Measurements from ENCODE around the gene KBTBD3. TPM values are rescaled to one million over a fixed set of nuclear protein-coding genes. Genes with fewer than 3 reads are reported as not detected.

KBTBD3 gene
- total RNA-seq, 2 experiments from 2014 or later = 7.0 to 7.7 TPM

- peaks cover 57% of the 10 kb centered on the region for H3K4me1 Mint-ChIP-seq (ENCODE audit: low read depth)
- intact Hi-C loops (cut with micrococcal nuclease) = no loop called here
- POLR2A ChIA-PET = interaction anchor here (0.8 kb wide), 1 partner anchor 10 kb away, joined by 4 read pairs; the partner anchor contains the start of genes AASDHPPT and KBTBD3
Measured at GRCh38 chr11:106086850-106087249, 9.7 kb upstream of the KBTBD3 start.

GRCh38 chr11:106086135-106086534, 9.0 kb upstream of the KBTBD3 start:
- ChIA-PET POLR2A (interaction anchor here (2.0 kb wide), 1 partner anchor 10 kb away, joined by 5 read pairs; the partner anchor contains the start of genes AASDHPPT and KBTBD3), CTCF (interaction anchor here (1.0 to 1.8 kb wide), 4 partner anchors 13 to 234 kb away, joined by 3 to 9 read pairs (median 3); no protein-coding TSS in a partner anchor)
- Mint-ChIP-seq H3K36me3 (peaks cover 13% of the 10 kb centered on the region), H3K27ac (no peak overlapping the region), H3K4me1 (ENCODE audit: low read depth) (peaks cover 55% of the 10 kb centered on the region), H3K4me3 (no peak overlapping the region), H3K9me3 (no peaks in the 10 kb centered on the region), H3K27me3 (no peaks in the 10 kb centered on the region)
- no peak for DNase-seq
- intact Hi-C loops (cut with micrococcal nuclease) = no loop called here

More at GRCh38 chr11:106086850-106087249, 9.7 kb upstream of the KBTBD3 start:
- CTCF ChIA-PET = interaction anchor here (0.6 to 1.8 kb wide), 8 partner anchors 8 to 430 kb away, joined by 3 to 9 read pairs (median 3); partner anchors contain the start of genes AASDHPPT and KBTBD3
- DNase-seq = no peak
- Mint-ChIP-seq H3K27ac (no peak overlapping the region), H3K36me3 (peaks cover 18% of the 10 kb centered on the region), H3K27me3 (no peaks in the 10 kb centered on the region), H3K4me3 (no peak overlapping the region), H3K9me3 (no peaks in the 10 kb centered on the region)

- H3K36me3 Mint-ChIP-seq = peaks cover 22% of the 10 kb centered on the region
- H3K4me3 Mint-ChIP-seq = no peak overlapping the region
- ChIA-PET POLR2A (no interaction called here), CTCF (no interaction called here)
- peaks cover 59% of the 10 kb centered on the region for H3K4me1 Mint-ChIP-seq (ENCODE audit: low read depth)
- no peak for DNase-seq
- H3K27me3 Mint-ChIP-seq = no peaks in the 10 kb centered on the region
- intact Hi-C loops (cut with micrococcal nuclease) = no loop called here
- no peaks in the 10 kb centered on the region for H3K9me3 Mint-ChIP-seq
- no peak overlapping the region for H3K27ac Mint-ChIP-seq
Measured at GRCh38 chr11:106082096-106082495, 4.9 kb upstream of the KBTBD3 start.

- intact Hi-C loops (cut with micrococcal nuclease) = loop anchor here (1.0 to 5.0 kb wide), 6 partner anchors 13 to 1487 kb away; partner anchors contain the start of genes ALKBH8, CWF19L2 and MSANTD4
- Mint-ChIP-seq H3K27me3 (no peaks in the 10 kb centered on the region), H3K4me3 (peak within 1 kb of the TSS; percentile 96), H3K4me1 (ENCODE audit: low read depth) (peaks cover 58% of the 10 kb centered on the region), H3K36me3 (peaks cover 20% of the 10 kb centered on the region), H3K27ac (peak within 1 kb of the TSS; percentile 96), H3K9me3 (no peaks in the 10 kb centered on the region)
- CTCF ChIA-PET = interaction anchor here (0.9 to 1.8 kb wide), 3 partner anchors 9 to 15 kb away, joined by 4 to 10 read pairs (median 8); no protein-coding TSS in a partner anchor
- POLR2A ChIA-PET = interaction anchor here (1.3 to 2.6 kb wide), 4 partner anchors 7 to 16 kb away, joined by 4 to 6 read pairs (median 4); no protein-coding TSS in a partner anchor
- DNase-seq = no peak
Measured at GRCh38 chr11:106077609-106078455, 685 bp upstream of the KBTBD3 start, which contains the start of gene AASDHPPT. Gene AASDHPPT (plus strand): TSS chr11:106077662. CDS start chr11:106077711, 49 bp downstream.

GRCh38 chr11:106076171-106076918, 802 bp downstream of the KBTBD3 start:
- ChIA-PET CTCF (interaction anchor here (0.6 to 1.8 kb wide), 3 partner anchors 11 to 15 kb away, joined by 3 to 10 read pairs (median 8); no protein-coding TSS in a partner anchor), POLR2A (interaction anchor here (1.3 to 2.6 kb wide), 4 partner anchors 9 to 15 kb away, joined by 4 to 6 read pairs (median 4); no protein-coding TSS in a partner anchor)
- H3K9me3 Mint-ChIP-seq = no peaks in the 10 kb centered on the region
- intact Hi-C loops (cut with micrococcal nuclease) = loop anchor here (5.0 kb wide), 2 partner anchors 1369 to 1381 kb away; partner anchors contain the start of gene CWF19L2
- peaks cover 47% of the 10 kb centered on the region for H3K4me1 Mint-ChIP-seq (ENCODE audit: low read depth)
- no peaks in the 10 kb centered on the region for H3K27me3 Mint-ChIP-seq
- H3K36me3 Mint-ChIP-seq = peaks cover 19% of the 10 kb centered on the region
- H3K4me3 Mint-ChIP-seq = peak overlapping the region; percentile 96
- peak overlapping the region; percentile 96 for H3K27ac Mint-ChIP-seq
- DNase-seq = peak; percentile 21

GRCh38 chr11:106072804-106073203, 4.3 kb downstream of the KBTBD3 start:
- no peak overlapping the region for H3K4me3 Mint-ChIP-seq
- intact Hi-C loops (cut with micrococcal nuclease) = no loop called here
- peaks cover 18% of the 10 kb centered on the region for H3K4me1 Mint-ChIP-seq (ENCODE audit: low read depth)
- no peaks in the 10 kb centered on the region for H3K27me3 Mint-ChIP-seq
- no peak overlapping the region for H3K27ac Mint-ChIP-seq
- ChIA-PET POLR2A (no interaction called here), CTCF (no interaction called here)
- no peaks in the 10 kb centered on the region for H3K9me3 Mint-ChIP-seq
- DNase-seq = no peak
- H3K36me3 Mint-ChIP-seq = peaks cover 4% of the 10 kb centered on the region

- H3K36me3 Mint-ChIP-seq = peaks cover 8% of the 10 kb centered on the region
- CTCF ChIA-PET = interaction anchor here (0.9 kb wide), 1 partner anchor 21 kb away, joined by 3 read pairs; no protein-coding TSS in a partner anchor
Measured at GRCh38 chr11:106070606-106071005, 6.5 kb downstream of the KBTBD3 start.

GRCh38 chr11:106063009-106063408, 14.1 kb downstream of the KBTBD3 start:
- intact Hi-C loops (cut with micrococcal nuclease) = no loop called here
- Mint-ChIP-seq H3K4me3 (no peak overlapping the region), H3K27ac (no peak overlapping the region), H3K36me3 (peaks cover 8% of the 10 kb centered on the region), H3K27me3 (no peaks in the 10 kb centered on the region), H3K4me1 (ENCODE audit: low read depth) (peaks cover 18% of the 10 kb centered on the region), H3K9me3 (no peaks in the 10 kb centered on the region)
- ChIA-PET CTCF (interaction anchor here (1.9 kb wide), 1 partner anchor 14 kb away, joined by 4 read pairs; the partner anchor contains the start of genes AASDHPPT and KBTBD3), POLR2A (interaction anchor here (2.4 kb wide), 1 partner anchor 14 kb away, joined by 6 read pairs; the partner anchor contains the start of genes AASDHPPT and KBTBD3)
- DNase-seq = no peak

More at GRCh38 chr11:106070606-106071005, 6.5 kb downstream of the KBTBD3 start:
- Mint-ChIP-seq H3K27ac (no peak overlapping the region), H3K4me1 (ENCODE audit: low read depth) (peaks cover 9% of the 10 kb centered on the region), H3K4me3 (no peak overlapping the region), H3K9me3 (no peaks in the 10 kb centered on the region), H3K27me3 (no peaks in the 10 kb centered on the region)
- intact Hi-C loops (cut with micrococcal nuclease) = no loop called here
- no peak for DNase-seq
- POLR2A ChIA-PET = no interaction called here

- no peaks in the 10 kb centered on the region for H3K27me3 Mint-ChIP-seq
- CTCF ChIA-PET = interaction anchor here (1.9 kb wide), 1 partner anchor 15 kb away, joined by 4 read pairs; the partner anchor contains the start of genes AASDHPPT and KBTBD3
- no peak for DNase-seq
- no peak overlapping the region for H3K4me3 Mint-ChIP-seq
- intact Hi-C loops (cut with micrococcal nuclease) = loop anchor here (1.0 kb wide), 3 partner anchors 15 to 40 kb away; partner anchors contain the start of genes AASDHPPT, KBTBD3 and MSANTD4
- peaks cover 18% of the 10 kb centered on the region for H3K4me1 Mint-ChIP-seq (ENCODE audit: low read depth)
- H3K36me3 Mint-ChIP-seq = peaks cover 13% of the 10 kb centered on the region
- H3K9me3 Mint-ChIP-seq = no peaks in the 10 kb centered on the region
- POLR2A ChIA-PET = interaction anchor here (2.4 kb wide), 1 partner anchor 15 kb away, joined by 6 read pairs; the partner anchor contains the start of genes AASDHPPT and KBTBD3
- peak overlapping the region; percentile 53 for H3K27ac Mint-ChIP-seq
Measured at GRCh38 chr11:106061954-106062949, 14.9 kb downstream of the KBTBD3 start.

GRCh38 chr11:106061249-106061784, 15.8 kb downstream of the KBTBD3 start:
- no peak for DNase-seq
- H3K4me3 Mint-ChIP-seq = no peak overlapping the region
- peaks cover 9% of the 10 kb centered on the region for H3K36me3 Mint-ChIP-seq
- H3K9me3 Mint-ChIP-seq = no peaks in the 10 kb centered on the region
- ChIA-PET POLR2A (interaction anchor here (2.4 kb wide), 1 partner anchor 16 kb away, joined by 6 read pairs; the partner anchor contains the start of genes AASDHPPT and KBTBD3), CTCF (no interaction called here)
- no peaks in the 10 kb centered on the region for H3K27me3 Mint-ChIP-seq
- intact Hi-C loops (cut with micrococcal nuclease) = no loop called here
- H3K27ac Mint-ChIP-seq = no peak overlapping the region
- peaks cover 18% of the 10 kb centered on the region for H3K4me1 Mint-ChIP-seq (ENCODE audit: low read depth)

Data from activated CD4-positive, alpha-beta memory T cell treated with anti-CD3 and anti-CD28 coated beads for 36 hours (primary cell).